Measurements from ENCODE around the gene KLHL29.
A peak's percentile ranks its signal among the peaks of the same experiment; 100 is the strongest.

The KLHL29 gene

DNA sequence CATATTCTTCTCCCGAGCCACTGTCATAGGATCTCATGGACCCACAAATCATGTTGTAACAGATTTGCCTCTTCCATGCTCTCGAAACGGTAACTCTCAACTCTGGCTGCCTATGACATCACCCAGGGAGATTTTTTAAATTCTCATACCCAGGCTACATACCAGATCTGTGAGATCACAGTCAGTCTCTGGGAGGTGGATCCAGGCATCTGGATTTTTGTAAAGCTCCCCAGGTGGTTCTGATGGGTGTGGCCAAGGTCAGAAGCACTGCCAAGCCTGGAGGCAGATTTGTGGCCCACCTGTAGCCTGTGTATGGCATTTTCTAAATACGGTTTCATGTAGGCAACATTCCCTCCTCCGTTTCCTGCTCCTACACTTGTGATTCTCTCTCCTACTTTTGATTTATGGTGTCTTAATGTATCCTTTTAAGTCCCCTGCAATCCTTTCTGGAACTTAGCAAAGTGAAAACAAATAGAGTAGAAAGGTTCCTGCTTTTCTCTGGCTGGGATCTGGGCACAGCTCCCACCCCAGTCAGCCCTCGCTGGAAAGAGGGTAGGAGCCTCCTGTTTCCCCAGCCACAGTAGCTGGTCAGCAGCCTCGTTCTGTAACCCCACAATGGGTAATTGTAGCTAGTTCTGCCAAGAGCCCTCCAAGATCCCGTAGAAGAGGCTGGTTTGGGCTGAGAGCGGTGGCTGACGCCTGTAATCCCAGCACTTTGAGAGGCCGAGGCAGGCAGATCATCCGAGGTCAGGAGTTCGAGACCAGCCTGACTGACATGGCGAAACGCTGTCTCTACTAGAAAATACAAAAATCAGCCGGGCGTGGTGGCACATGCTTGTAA, 96.2 kb downstream of the KLHL29 start:
- H3K27ac ChIP-seq (ENCODE audit: low read depth, low read length): peak overlapping the region; percentile 73
- no peaks in the 10 kb centered on the region for H3K27me3 ChIP-seq (ENCODE audit: control insufficient read depth, insufficient read depth, low read length)
- H3K9ac ChIP-seq (ENCODE audit: low read length): no peak overlapping the region
- peak overlapping the region; percentile 28 for H3K4me3 ChIP-seq (ENCODE audit: low read length)
- peaks cover 10% of the 10 kb centered on the region for H3K4me1 ChIP-seq (ENCODE audit: control insufficient read depth, insufficient read depth, low read length)
- H3K36me3 ChIP-seq (ENCODE audit: control insufficient read depth, insufficient read depth, low read length): no peaks in the 10 kb centered on the region

- Histone ChIP-seq H3K36me3 (ENCODE audit: control insufficient read depth, insufficient read depth, low read length) (no peaks in the 10 kb centered on the region), H3K4me1 (ENCODE audit: control insufficient read depth, insufficient read depth, low read length) (peaks cover 15% of the 10 kb centered on the region), H3K27me3 (ENCODE audit: control insufficient read depth, insufficient read depth, low read length) (no peaks in the 10 kb centered on the region), H3K4me3 (ENCODE audit: low read length) (no peak overlapping the region), H3K9ac (ENCODE audit: low read length) (no peak overlapping the region), H3K27ac (ENCODE audit: low read depth, low read length) (no peak overlapping the region)
These were observed 97.2 kb downstream of the KLHL29 start for GRCh38 chr2:23482188-23482587.

DNA sequence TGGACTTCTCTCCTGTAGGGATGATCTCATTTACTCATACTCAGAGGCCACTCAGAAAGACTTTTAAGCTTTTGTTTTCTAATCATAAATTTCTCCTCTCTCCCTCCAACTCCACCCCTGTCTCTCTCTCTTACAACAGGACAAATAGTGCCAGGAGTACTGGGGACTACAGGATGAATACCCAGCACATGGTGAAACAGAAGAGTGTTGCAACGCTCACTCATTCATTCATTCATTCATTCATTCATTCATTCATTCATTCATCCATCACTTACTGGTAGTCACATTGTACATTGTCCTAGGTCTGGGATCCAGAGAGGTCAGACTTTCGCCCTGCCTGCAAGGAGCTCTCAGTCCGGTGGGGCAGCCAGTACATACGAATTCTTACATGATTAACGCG, 97.6 kb downstream of the KLHL29 start:
- no peak overlapping the region for H3K9ac ChIP-seq (ENCODE audit: low read length)
- peaks cover 15% of the 10 kb centered on the region for H3K4me1 ChIP-seq (ENCODE audit: control insufficient read depth, insufficient read depth, low read length)
- H3K4me3 ChIP-seq (ENCODE audit: low read length): no peak overlapping the region
- H3K36me3 ChIP-seq (ENCODE audit: control insufficient read depth, insufficient read depth, low read length): no peaks in the 10 kb centered on the region
- no peaks in the 10 kb centered on the region for H3K27me3 ChIP-seq (ENCODE audit: control insufficient read depth, insufficient read depth, low read length)
- no peak overlapping the region for H3K27ac ChIP-seq (ENCODE audit: low read depth, low read length)

DNA sequence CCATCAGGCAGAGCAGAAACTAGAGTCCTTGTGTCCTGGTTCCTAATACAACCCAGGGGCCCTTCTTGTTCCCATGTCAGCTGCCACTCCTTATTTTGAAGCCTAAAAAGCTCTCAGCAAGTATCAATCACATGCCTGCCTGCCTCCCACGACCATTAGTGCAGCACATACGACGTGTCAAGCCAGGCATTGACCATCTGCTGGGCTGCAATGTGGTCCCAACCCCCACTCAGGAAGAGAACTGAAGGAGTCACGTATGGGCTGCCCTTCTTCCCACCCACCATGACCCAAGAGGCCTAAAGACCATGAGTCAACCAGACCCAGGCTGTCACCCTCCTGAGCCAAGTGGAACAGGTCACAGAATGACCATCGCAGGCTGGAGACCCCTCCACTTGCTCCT, 98.8 kb downstream of the KLHL29 start:
- no peak overlapping the region for H3K9ac ChIP-seq (ENCODE audit: low read length)
- peaks cover 15% of the 10 kb centered on the region for H3K4me1 ChIP-seq (ENCODE audit: control insufficient read depth, insufficient read depth, low read length)
- no peak overlapping the region for H3K27ac ChIP-seq (ENCODE audit: low read depth, low read length)
- no peaks in the 10 kb centered on the region for H3K36me3 ChIP-seq (ENCODE audit: control insufficient read depth, insufficient read depth, low read length)
- no peaks in the 10 kb centered on the region for H3K27me3 ChIP-seq (ENCODE audit: control insufficient read depth, insufficient read depth, low read length)
- H3K4me3 ChIP-seq (ENCODE audit: low read length): no peak overlapping the region

DNA sequence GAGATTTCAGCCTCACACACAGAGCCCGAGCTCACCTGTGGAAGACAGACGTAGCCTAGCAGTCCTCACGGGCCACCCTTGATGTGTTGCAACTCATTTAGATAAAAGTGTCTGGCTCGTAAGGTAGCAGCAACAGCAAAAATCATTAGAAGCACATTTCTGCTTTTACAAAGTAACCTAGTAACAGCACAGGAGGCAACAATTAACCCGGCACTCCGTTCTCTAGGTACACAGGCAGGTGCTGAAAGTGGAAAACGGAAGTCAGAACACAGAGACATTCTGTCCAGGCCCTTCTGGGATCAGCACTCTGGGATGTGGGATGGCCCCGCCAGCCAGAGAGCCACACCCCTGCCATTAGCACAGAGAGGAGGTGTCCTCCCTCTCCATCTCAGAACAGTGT, 99.3 kb downstream of the KLHL29 start:
- no peak overlapping the region for H3K27ac ChIP-seq (ENCODE audit: low read depth, low read length)
- peaks cover 15% of the 10 kb centered on the region for H3K4me1 ChIP-seq (ENCODE audit: control insufficient read depth, insufficient read depth, low read length)
- no peaks in the 10 kb centered on the region for H3K27me3 ChIP-seq (ENCODE audit: control insufficient read depth, insufficient read depth, low read length)
- no peak overlapping the region for H3K4me3 ChIP-seq (ENCODE audit: low read length)
- no peaks in the 10 kb centered on the region for H3K36me3 ChIP-seq (ENCODE audit: control insufficient read depth, insufficient read depth, low read length)
- no peak overlapping the region for H3K9ac ChIP-seq (ENCODE audit: low read length)

- no peaks in the 10 kb centered on the region for H3K36me3 ChIP-seq (ENCODE audit: control insufficient read depth, insufficient read depth, low read length)
- H3K27ac ChIP-seq (ENCODE audit: low read depth, low read length): no peak overlapping the region
- peaks cover 15% of the 10 kb centered on the region for H3K4me1 ChIP-seq (ENCODE audit: control insufficient read depth, insufficient read depth, low read length)
- no peak overlapping the region for H3K9ac ChIP-seq (ENCODE audit: low read length)
- no peaks in the 10 kb centered on the region for H3K27me3 ChIP-seq (ENCODE audit: control insufficient read depth, insufficient read depth, low read length)
- H3K4me3 ChIP-seq (ENCODE audit: low read length): no peak overlapping the region
These were observed 99.8 kb downstream of the KLHL29 start for GRCh38 chr2:23484767-23485166.

- no peaks in the 10 kb centered on the region for H3K36me3 ChIP-seq (ENCODE audit: control insufficient read depth, insufficient read depth, low read length)
- no peak overlapping the region for H3K4me3 ChIP-seq (ENCODE audit: low read length)
- no peak overlapping the region for H3K9ac ChIP-seq (ENCODE audit: low read length)
- H3K27ac ChIP-seq (ENCODE audit: low read depth, low read length): no peak overlapping the region
- H3K27me3 ChIP-seq (ENCODE audit: control insufficient read depth, insufficient read depth, low read length): no peaks in the 10 kb centered on the region
- peaks cover 15% of the 10 kb centered on the region for H3K4me1 ChIP-seq (ENCODE audit: control insufficient read depth, insufficient read depth, low read length)
These were observed 100.3 kb downstream of the KLHL29 start for GRCh38 chr2:23485261-23485660.

DNA sequence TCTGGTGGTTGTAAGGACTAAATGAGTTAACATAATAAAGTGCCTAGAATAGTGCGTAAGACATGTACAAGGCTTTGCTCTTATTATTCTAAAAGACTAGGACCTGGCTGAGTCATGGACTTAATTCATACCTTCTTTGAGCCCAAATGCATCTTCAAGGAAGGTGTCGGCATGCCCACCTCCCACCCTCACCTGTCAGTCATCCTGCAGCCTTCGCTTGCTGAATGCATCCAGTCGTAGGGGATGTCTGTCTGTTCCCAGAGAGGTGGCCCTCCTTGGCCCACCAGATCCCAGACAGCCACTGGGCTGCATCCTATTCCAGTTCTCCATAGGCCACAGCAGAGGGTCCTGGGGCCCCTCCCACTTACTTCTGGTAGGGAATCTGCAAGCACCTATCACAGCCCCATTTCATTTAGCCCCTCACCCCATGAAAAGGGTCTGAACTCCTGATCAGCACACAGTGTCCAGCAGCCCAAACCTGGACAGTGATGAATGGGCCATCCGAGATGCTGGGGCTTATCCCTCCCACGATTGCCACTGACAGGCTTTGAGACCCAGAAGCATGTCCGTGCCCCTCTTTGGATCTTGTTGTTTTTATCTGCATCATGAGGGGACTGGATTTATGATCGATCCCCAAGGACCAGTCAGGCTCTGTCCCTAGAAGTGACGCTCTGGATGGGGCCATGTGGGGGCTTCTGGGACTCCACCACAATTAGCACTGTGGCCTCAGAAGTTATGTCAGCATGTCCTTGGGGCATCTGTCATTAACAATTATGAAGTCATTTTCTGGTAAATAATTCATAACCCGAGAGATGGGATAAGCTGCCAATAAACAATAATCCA, 101.1 kb downstream of the KLHL29 start:
- no peaks in the 10 kb centered on the region for H3K27me3 ChIP-seq (ENCODE audit: control insufficient read depth, insufficient read depth, low read length)
- peaks cover 8% of the 10 kb centered on the region for H3K4me1 ChIP-seq (ENCODE audit: control insufficient read depth, insufficient read depth, low read length)
- no peak overlapping the region for H3K9ac ChIP-seq (ENCODE audit: low read length)
- H3K36me3 ChIP-seq (ENCODE audit: control insufficient read depth, insufficient read depth, low read length): no peaks in the 10 kb centered on the region
- H3K4me3 ChIP-seq (ENCODE audit: low read length): no peak overlapping the region
- no peak overlapping the region for H3K27ac ChIP-seq (ENCODE audit: low read depth, low read length)

- Histone ChIP-seq H3K36me3 (ENCODE audit: control insufficient read depth, insufficient read depth, low read length) (no peaks in the 10 kb centered on the region), H3K4me3 (ENCODE audit: low read length) (no peak overlapping the region), H3K27ac (ENCODE audit: low read depth, low read length) (no peak overlapping the region), H3K4me1 (ENCODE audit: control insufficient read depth, insufficient read depth, low read length) (peaks cover 5% of the 10 kb centered on the region), H3K27me3 (ENCODE audit: control insufficient read depth, insufficient read depth, low read length) (no peaks in the 10 kb centered on the region), H3K9ac (ENCODE audit: low read length) (no peak overlapping the region)
These were observed 101.7 kb downstream of the KLHL29 start for GRCh38 chr2:23486684-23487075.

DNA sequence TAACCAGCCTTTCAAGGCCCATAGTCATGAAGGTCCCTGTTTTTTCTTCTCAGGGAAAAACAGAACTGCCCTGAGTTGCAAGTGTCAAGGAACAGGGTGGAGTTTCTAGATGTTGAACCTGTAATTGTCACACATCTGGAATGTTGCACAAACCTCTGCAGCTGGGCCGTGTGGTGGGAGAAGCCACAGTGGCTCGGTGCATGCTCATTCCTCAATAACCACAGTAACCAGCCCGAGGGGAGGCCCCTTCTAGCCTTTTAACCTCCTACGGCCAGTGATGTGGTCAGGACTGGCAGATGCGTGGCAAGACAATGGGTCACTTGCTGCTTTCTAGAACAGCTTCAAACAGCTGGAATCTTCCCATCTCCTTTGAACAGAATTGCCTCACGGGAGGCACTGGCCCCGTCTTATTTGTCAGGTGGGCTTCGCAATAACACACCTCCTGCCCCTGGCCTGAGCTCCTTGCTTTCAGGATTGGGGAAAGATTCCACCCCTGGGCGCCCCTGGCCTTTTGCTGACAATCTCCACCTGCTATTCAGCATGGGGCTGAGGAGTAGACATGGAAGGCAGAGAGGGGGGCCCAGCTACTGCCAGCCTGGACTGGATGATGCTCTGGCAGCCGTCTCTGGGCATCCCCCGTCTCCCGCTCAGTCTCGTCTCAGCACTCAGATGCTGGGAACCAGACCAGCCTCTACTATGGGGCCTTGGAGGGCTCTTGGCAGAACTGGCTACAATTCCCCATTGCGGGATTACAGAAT, 102.9 kb downstream of the KLHL29 start:
- Histone ChIP-seq H3K27me3 (ENCODE audit: control insufficient read depth, insufficient read depth, low read length) (no peaks in the 10 kb centered on the region), H3K4me1 (ENCODE audit: control insufficient read depth, insufficient read depth, low read length) (peaks cover 5% of the 10 kb centered on the region), H3K36me3 (ENCODE audit: control insufficient read depth, insufficient read depth, low read length) (no peaks in the 10 kb centered on the region), H3K27ac (ENCODE audit: low read depth, low read length) (no peak overlapping the region), H3K4me3 (ENCODE audit: low read length) (no peak overlapping the region), H3K9ac (ENCODE audit: low read length) (no peak overlapping the region)

DNA sequence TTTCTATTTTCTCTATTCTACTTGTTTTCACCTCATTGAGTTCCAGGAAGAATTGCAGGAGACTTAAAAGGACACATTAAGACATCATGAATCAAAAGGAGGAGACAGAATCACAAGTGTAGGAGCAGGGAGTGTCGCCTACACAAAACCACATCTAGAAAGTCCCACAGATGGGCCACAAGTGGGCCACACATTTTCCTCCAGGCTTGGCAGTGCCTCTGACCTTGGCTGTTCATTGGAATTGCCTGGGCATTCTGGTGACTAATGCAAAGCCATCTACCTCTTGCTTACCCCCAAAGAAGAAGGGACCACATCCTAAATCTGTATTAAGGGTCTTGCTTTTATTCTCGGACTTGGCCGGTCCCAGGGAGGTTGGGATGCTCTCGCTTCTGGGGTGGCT, 103.6 kb downstream of the KLHL29 start:
- H3K27me3 ChIP-seq (ENCODE audit: control insufficient read depth, insufficient read depth, low read length): no peaks in the 10 kb centered on the region
- H3K4me1 ChIP-seq (ENCODE audit: control insufficient read depth, insufficient read depth, low read length): peaks cover 5% of the 10 kb centered on the region
- H3K9ac ChIP-seq (ENCODE audit: low read length): no peak overlapping the region
- H3K27ac ChIP-seq (ENCODE audit: low read depth, low read length): no peak overlapping the region
- H3K36me3 ChIP-seq (ENCODE audit: control insufficient read depth, insufficient read depth, low read length): no peaks in the 10 kb centered on the region
- H3K4me3 ChIP-seq (ENCODE audit: low read length): no peak overlapping the region
